Ureter (tissue), 1 donor: Measurements from ENCODE around the gene GZMH. TPM values are rescaled to one million over a fixed set of nuclear protein-coding genes. Genes with fewer than 3 reads are reported as not detected.
"Not testable (repeated sequence)": the region's sequence is repeated elsewhere in the genome, so short reads cannot be mapped to it uniquely, and the experiment has no call there.

Experiments used
- DNase-seq: peaks from one replicate; pipeline ENCODE4 v3.0.0-alpha.2; 2020; ENCODE audit warnings: low spot score
- total RNA-seq: library from RNA; stranded (reverse); gene quantifications from one replicate; pipeline ENCODE4 v1.2.4, GENCODE V29; 2023
- donor health status: DM: yes; HTN: yes; CAD: no.

The GZMH gene
- total RNA-seq, 1 donor from 2014 or later, result 1.3 TPM

DNA sequence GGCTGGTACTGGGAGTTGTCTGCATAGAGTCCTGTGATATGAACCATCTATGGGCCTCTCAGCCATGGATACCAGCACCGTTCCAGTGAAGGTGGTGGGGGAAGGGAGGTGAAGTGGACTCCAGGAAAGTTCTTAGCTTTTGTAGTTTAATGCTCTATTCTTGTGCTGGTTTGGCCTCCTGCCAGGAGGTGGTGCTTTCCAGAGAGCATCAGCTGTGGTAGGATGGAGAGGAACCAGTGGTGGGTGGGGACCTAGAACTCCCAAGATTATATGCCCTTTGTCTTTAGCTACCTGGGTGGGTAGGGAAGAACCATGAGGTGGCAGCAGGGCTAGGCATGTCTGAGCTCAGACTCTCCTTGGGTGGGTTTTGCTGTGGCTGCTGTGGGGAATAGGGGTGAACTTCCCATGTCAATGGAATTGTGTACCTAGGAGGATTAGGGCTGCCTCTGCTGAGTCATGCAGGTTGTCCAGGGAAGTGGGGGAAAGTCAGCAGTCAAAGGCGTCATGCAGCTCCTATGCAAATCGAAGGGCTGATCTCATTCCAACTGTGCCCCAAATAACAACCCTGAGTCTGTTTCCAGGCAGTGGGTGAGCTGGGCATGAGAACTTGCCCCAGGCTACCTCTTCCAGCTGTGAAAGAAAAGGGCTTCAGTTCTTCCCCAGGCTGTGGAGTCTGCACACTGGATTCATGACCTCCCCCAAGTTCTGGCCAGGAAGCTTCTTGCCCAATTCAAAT, 14.2 kb downstream of the GZMH start:
- DNase-seq, result no peak

DNA sequence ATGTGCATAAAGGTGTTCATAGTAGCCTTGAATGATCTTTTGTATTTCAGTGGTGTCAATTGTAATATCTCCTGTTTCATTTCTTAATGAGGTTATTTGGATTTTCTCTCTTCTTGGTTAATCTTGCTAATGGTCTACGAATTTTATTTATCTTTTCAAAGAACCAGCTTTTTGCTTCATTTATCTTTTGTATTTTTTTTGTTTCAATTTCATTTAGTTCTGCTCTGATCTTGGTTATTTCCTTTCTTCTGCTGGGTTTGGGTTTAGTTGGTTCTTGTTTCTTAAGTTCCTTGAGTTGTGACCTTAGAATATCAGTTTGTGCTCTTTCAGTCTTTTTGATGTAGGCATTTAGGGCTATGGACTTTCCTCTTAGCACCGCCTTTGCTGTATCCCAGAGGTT, 18.5 kb downstream of the GZMH start:
- DNase-seq, result not testable (repeated sequence)

- not testable (repeated sequence) for DNase-seq
Observed at GRCh38 chr14:24584402-24584801, 25.1 kb downstream of the GZMH start.

DNA sequence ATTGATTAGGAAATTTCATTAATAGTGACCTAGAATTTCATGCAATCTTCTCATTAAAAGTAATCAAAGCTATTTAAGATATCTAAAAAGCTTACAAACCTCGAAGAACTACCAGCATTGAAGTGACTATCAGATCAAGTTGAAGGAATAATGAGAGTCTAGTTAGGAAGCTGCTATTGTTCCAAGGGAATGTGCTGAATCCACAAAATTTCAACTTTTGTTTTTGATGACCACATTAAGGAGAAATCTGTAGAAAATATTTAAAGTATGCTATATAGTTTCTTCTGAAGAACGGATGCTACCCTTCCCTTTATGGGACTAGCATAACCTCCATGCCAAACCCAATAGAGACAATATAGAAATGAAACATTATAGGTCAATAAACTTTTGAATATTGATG, 30.9 kb downstream of the GZMH start:
- no peak for DNase-seq

- DNase-seq, result no peak
Observed at GRCh38 chr14:24576771-24577170, 32.7 kb downstream of the GZMH start.

- no peak for DNase-seq
Observed at GRCh38 chr14:24576182-24576581, 33.3 kb downstream of the GZMH start, which contains the start of gene CTSG. Gene CTSG (minus strand): TSS chr14:24576250. CDS start chr14:24576223, 27 bp downstream.

DNA sequence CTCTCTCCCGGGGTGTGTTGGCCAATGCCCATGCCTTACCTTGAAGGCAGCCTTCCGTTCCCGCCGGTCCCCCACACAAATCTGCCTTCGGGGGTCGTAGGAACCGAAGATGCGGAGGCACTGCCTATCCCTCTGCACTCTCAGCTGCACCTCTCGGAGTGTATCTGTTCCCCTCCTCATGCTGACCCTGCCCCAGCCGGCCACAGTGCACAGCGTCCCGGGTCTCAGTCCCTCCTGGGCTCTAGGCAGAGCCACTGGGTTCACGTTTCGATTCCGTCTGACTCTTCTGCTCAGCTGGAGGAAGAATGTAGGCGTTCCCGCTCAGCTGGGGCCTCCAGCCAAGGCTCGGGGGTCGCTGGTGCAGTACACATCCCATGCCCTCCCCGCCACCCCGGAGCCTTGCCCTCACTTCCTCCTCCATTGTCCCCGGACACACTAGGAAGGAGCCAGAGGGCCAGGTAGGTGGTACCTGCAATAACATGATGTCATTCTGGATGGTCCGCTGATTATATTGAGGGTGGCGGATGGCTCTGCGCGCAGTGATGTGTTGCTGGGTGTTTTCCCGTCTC, 35.2 kb downstream of the GZMH start:
- no peak for DNase-seq

DNA sequence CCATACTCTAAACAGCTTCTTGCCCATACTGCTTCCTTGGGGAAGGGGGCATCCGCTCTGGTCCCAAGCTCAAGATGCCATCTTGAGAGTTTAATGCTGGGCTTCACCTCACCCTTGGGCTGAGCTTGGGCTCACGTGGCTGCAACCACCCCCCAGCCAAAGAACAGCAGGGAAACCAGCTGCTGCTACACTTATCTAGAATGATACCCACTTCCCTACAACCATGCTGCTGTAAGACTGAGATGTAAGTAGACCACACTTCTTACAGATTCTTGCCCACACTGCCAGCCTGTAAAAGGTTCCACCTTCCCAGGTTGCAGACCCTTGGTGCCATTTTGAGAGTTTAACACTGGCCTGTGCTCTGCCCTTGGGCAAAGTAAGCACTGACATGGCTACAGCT, 43.2 kb downstream of the GZMH start:
- no peak for DNase-seq

DNA sequence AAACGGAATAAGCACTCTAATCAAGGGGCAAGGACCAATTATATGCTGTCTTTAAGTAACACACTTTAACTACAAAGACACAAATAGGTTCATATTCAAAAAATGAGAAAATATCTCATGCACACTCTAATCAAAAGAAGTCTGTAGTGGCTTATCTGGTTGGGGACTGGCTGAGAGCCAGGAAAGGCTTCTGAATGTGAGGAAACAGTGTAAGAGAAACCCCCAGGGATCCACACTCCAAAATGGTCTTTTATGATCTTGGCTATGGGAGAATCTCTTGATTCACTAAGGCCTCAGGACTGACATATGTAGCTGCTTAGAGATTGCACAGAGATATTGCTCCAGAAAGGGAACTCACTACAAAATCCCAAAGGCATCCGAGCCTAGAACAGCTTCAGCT, 43.7 kb downstream of the GZMH start:
- DNase-seq, result no peak

DNA sequence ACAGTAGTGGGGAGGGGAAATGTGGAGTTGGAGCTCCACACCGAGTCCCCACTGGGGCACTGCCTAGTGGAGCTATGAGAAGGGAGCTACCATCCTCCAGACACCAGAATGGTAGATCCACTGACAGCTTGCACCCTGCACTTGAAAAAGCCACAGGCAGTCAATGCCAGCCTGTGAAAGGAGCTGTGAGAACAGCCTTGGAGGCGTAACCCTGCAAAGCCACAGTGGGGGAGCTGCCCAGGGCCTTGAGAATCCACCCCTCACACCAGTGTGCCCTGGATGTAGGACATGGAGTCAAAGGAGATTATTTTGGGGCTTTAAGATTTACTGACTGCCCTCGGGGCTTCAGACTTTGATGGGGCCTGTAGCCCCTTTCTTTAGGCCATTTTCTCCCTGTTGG, 46.0 kb downstream of the GZMH start:
- DNase-seq, result no peak

DNA sequence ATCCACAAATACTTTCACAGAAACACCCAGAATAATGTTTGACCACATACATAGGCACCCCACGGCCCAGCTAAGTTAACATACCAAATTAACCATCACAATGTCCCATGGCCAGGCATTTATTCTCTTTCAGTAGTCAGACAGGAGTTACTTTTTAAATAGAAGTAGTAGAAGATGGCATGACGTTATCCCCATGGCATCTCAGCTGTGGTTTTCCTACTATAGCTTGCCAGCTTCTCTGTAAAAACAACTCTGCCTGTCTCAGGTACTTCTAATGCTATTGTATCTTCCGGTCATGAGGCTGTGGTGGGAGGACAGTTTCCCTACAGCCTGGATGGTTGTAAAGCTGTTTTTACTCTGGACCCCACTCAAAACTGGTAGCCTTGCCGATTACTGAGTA, 52.7 kb downstream of the GZMH start:
- DNase-seq, result no peak

Other genes starting within 250 kb of the GZMH start
- gene NFATC4, start 241.5 kb downstream of the GZMH start, total RNA-seq, result 67.2 TPM
- 32.7 TPM for gene NYNRIN, start 210.7 kb downstream of the GZMH start, total RNA-seq
- gene CBLN3, start 180.0 kb downstream of the GZMH start, total RNA-seq, result 2.2 TPM
- gene KHNYN, start 179.7 kb downstream of the GZMH start, total RNA-seq, result 72.9 TPM
- 73.5 TPM for gene SDR39U1, start 166.9 kb downstream of the GZMH start, total RNA-seq
- gene CMA1, start 101.4 kb downstream of the GZMH start, total RNA-seq, result 2.2 TPM
- gene CTSG, start 33.4 kb downstream of the GZMH start, total RNA-seq, result 1.9 TPM
- 0.94 TPM for gene GZMB, start 24.5 kb upstream of the GZMH start, total RNA-seq